ENCODE measurements around the gene TGIF1.

GRCh38 chr18:3498698-3499471 lies 48.9 kb downstream of the TGIF1 start:
- no peak for TF ChIP-seq CTCF (IDR thresholded peaks at IDR 0.05)
- no peak for TF ChIP-seq POLR2A (IDR thresholded peaks at IDR 0.05)

Data from lower leg skin (tissue), 3 donors.